ENCODE measurements around the gene MRPS5.
A peak's percentile ranks its signal among the peaks of the same experiment; 100 is the strongest.

The MRPS5 gene

GRCh38 chr2:95058989-95059641 lies 62.5 kb downstream of the MRPS5 start:
- Histone ChIP-seq H3K27me3 (peaks cover 0 to 43% of the 10 kb centered on the region in 2 donors), H3K4me1 (no peaks in the 10 kb centered on the region), H3K27ac (no peak overlapping the region), H3K4me3 (no peak overlapping the region), H3K36me3 (no peaks in the 10 kb centered on the region), H3K9me3 (no peaks in the 10 kb centered on the region)
- TF ChIP-seq, protein P1, sequence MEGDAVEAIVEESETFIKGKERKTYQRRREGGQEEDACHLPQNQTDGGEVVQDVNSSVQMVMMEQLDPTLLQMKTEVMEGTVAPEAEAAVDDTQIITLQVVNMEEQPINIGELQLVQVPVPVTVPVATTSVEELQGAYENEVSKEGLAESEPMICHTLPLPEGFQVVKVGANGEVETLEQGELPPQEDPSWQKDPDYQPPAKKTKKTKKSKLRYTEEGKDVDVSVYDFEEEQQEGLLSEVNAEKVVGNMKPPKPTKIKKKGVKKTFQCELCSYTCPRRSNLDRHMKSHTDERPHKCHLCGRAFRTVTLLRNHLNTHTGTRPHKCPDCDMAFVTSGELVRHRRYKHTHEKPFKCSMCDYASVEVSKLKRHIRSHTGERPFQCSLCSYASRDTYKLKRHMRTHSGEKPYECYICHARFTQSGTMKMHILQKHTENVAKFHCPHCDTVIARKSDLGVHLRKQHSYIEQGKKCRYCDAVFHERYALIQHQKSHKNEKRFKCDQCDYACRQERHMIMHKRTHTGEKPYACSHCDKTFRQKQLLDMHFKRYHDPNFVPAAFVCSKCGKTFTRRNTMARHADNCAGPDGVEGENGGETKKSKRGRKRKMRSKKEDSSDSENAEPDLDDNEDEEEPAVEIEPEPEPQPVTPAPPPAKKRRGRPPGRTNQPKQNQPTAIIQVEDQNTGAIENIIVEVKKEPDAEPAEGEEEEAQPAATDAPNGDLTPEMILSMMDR (IDR thresholded peaks at IDR 0.05), result no peak
- intact Hi-C loops (cut with DNase I; ENCODE audit: low total_unique reads), result no loop called here
- DNase-seq, result peak in 1 of 2 donors; percentile 60

DNA sequence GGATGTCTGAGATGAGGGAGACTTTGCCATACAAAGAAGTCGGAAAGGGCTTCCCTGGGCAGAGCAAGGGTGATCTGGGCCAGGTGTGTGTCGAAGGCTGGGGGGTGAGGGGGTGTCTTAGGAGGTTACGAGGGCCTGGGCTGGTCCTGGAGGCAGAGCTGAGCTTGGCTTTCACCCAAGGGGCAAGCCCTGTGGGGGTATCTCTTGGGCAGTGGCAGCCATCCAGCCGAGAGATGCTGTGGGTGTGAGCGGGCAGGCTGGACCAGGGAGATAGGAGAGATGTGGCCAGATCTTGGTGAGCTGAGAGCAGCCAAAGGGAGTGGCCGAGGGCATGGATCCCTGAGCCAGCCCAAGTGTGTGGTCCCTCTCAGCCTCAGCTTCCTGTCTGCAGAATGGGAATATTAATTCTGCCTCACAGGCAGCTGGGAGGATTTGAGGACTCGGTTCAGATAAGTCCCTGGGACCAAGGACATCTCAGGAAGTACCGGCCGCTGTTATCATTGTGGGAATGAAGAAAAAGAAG lies 63.1 kb downstream of the MRPS5 start:
- H3K27ac ChIP-seq, result no peak overlapping the region
- H3K4me3 ChIP-seq, result no peak overlapping the region
- peaks cover 0 to 48% of the 10 kb centered on the region in 2 donors for H3K27me3 ChIP-seq
- peak in 1 of 2 donors; percentile 38 for DNase-seq
- no peaks in the 10 kb centered on the region for H3K36me3 ChIP-seq
- H3K9me3 ChIP-seq, result no peaks in the 10 kb centered on the region
- intact Hi-C loops (cut with DNase I; ENCODE audit: low total_unique reads), result no loop called here
- TF ChIP-seq, protein P1 (IDR thresholded peaks at IDR 0.05), result no peak
- no peaks in the 10 kb centered on the region for H3K4me1 ChIP-seq

DNA sequence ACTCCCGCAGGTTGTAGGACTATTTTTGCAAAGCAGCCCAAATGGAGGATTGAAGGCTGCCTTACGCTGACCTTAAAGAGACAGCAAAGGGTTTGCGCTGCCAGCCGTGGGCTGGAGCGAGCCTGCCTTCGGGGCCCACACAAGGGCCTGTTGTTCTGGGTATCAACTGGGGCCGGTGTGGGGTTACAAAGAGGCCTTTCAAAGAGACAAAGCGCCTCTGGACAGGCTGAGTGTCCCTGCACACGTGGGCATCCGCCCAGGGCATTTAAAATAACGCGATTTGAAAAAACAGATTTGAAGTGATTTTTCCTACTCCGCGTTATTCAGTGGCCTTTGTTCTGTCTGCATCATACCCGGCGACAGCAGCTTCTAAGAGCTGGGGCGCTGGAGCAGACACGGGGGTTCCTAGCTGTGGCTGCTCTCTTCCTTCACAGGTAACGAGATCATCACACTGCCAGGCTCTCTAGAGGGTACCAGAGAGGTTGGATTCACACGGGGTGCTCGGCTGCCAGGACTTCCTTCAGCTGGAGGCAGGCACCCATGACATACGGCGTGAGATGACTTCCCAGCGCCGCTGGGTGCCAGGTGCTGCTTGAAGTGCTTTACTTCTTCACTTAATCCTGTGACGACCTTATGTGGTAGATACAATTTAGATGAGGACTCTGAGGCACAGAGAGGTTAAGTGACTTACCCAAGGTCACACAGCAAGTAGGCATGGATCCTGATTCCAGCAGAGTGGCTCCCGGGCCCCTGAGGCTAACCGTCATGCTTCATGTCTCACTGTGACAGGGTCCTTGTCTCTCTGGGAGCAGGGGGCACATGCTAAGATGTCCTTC lies 63.9 kb downstream of the MRPS5 start:
- TF ChIP-seq, protein P1 (IDR thresholded peaks at IDR 0.05), result no peak
- no peaks in the 10 kb centered on the region for H3K36me3 ChIP-seq
- H3K4me1 ChIP-seq, result no peaks in the 10 kb centered on the region
- no peak overlapping the region for H3K27ac ChIP-seq
- intact Hi-C loops (cut with DNase I; ENCODE audit: low total_unique reads), result no loop called here
- no peaks in the 10 kb centered on the region for H3K9me3 ChIP-seq
- no peak overlapping the region for H3K4me3 ChIP-seq
- H3K27me3 ChIP-seq, result peaks cover 0 to 49% of the 10 kb centered on the region in 2 donors
- peak in 1 of 2 donors; percentile 5 for DNase-seq

GRCh38 chr2:95056461-95057459 lies 64.8 kb downstream of the MRPS5 start:
- Histone ChIP-seq H3K4me3 (no peak overlapping the region), H3K27me3 (peaks cover 0 to 56% of the 10 kb centered on the region in 2 donors), H3K9me3 (no peaks in the 10 kb centered on the region), H3K4me1 (no peaks in the 10 kb centered on the region), H3K27ac (no peak overlapping the region), H3K36me3 (no peaks in the 10 kb centered on the region)
- TF ChIP-seq, protein P1 (IDR thresholded peaks at IDR 0.05), result no peak
- DNase-seq, result peak in 1 of 2 donors; percentile 16
- intact Hi-C loops (cut with DNase I; ENCODE audit: low total_unique reads), result no loop called here

GRCh38 chr2:95056044-95056443 lies 65.6 kb downstream of the MRPS5 start:
- no peak overlapping the region for H3K27ac ChIP-seq
- no peaks in the 10 kb centered on the region for H3K9me3 ChIP-seq
- TF ChIP-seq, protein P1 (IDR thresholded peaks at IDR 0.05), result no peak
- intact Hi-C loops (cut with DNase I; ENCODE audit: low total_unique reads), result no loop called here
- no peak overlapping the region for H3K4me3 ChIP-seq
- DNase-seq, result no peak
- H3K27me3 ChIP-seq, result peaks cover 0 to 52% of the 10 kb centered on the region in 2 donors
- no peaks in the 10 kb centered on the region for H3K4me1 ChIP-seq
- H3K36me3 ChIP-seq, result no peaks in the 10 kb centered on the region

All from tibial artery (tissue), 4 donors.